ENCODE results near the gene RNFT2.
A peak's percentile ranks its signal among the peaks of the same experiment; 100 is the strongest.

RNFT2 gene

DNA sequence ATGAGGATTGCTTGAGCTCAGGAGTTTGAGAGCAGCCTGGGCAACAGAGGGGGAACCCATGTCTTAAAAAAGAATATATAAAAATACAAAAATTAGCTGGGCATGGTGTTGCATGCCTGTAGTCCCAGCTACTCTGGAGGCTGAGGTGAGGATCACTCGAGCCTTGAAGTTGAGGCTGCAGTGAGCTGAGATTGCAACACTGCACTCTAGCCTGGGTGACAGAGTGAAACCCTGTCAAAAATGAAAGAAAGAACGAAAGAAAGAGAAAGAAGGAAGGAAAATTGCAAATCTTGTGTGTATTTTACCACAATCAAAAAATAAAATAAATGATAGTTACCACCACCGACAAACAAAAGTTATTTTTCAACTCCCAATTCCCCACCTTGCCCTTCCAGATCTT, 45.5 kb upstream of the RNFT2 start:
- Histone ChIP-seq H3K27ac (no peak overlapping the region), H3K27me3 (ENCODE audit: insufficient read depth, low read depth, severe bottlenecking) (no peaks in the 10 kb centered on the region), H3K9me3 (ENCODE audit: severe bottlenecking) (no peaks in the 10 kb centered on the region), H3K4me3 (ENCODE audit: low read depth, low read length) (no peak overlapping the region), H3K36me3 (no peaks in the 10 kb centered on the region)
- TF ChIP-seq, protein P1, sequence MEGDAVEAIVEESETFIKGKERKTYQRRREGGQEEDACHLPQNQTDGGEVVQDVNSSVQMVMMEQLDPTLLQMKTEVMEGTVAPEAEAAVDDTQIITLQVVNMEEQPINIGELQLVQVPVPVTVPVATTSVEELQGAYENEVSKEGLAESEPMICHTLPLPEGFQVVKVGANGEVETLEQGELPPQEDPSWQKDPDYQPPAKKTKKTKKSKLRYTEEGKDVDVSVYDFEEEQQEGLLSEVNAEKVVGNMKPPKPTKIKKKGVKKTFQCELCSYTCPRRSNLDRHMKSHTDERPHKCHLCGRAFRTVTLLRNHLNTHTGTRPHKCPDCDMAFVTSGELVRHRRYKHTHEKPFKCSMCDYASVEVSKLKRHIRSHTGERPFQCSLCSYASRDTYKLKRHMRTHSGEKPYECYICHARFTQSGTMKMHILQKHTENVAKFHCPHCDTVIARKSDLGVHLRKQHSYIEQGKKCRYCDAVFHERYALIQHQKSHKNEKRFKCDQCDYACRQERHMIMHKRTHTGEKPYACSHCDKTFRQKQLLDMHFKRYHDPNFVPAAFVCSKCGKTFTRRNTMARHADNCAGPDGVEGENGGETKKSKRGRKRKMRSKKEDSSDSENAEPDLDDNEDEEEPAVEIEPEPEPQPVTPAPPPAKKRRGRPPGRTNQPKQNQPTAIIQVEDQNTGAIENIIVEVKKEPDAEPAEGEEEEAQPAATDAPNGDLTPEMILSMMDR (IDR thresholded peaks at IDR 0.05; ENCODE audit: low read depth, low read length), result no peak
- DNase-seq, result no peak

DNA sequence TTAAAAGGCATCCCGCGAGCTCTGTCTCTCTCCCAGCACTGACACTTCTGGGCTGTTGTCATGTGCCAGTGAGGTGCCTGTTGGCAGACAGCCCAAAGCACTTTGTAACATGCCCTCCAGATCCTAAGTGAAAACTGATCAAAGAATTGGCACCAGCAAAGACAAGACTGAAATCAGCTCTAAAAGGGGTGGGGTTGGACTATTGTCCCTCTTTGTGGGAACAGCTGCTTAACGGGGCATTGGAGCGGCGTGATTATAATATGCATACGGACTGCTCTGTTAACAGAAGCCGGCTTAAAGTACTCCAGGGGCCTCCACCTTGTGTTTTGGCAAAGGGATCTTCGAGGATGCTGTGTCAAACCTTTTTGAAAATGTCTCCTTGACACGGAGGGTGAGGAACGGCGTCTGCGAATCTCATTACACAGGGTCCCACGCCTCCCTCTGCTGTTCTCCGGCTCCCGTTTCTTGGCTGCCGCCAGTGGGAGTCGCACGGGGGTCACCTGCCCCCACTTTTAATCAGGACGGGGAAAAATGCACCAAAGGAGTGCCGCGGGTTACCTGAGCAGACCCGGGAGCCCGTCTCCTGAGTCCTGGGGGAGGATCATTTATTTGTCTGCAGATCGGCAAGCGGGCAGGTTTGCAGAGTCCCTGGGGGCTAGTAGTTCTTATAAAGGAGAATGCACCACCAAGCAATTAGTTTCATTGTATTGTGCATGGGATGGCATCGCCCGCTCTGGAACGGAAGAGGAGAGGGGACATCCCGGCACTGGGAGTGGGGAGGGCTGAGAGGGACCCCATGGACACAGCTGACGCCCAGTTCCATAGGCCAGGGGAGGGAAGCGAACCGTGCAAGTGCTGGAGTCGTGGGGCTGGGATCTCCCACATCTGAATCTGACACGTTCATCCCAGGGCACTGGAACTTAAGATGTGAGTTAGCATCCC, 44.6 kb upstream of the RNFT2 start:
- DNase-seq, result no peak
- Histone ChIP-seq H3K27me3 (ENCODE audit: insufficient read depth, low read depth, severe bottlenecking) (no peaks in the 10 kb centered on the region), H3K4me3 (ENCODE audit: low read depth, low read length) (no peak overlapping the region), H3K36me3 (no peaks in the 10 kb centered on the region), H3K9me3 (ENCODE audit: severe bottlenecking) (no peaks in the 10 kb centered on the region), H3K27ac (no peak overlapping the region)
- TF ChIP-seq, protein P1 (IDR thresholded peaks at IDR 0.05; ENCODE audit: low read depth, low read length), result no peak

DNA sequence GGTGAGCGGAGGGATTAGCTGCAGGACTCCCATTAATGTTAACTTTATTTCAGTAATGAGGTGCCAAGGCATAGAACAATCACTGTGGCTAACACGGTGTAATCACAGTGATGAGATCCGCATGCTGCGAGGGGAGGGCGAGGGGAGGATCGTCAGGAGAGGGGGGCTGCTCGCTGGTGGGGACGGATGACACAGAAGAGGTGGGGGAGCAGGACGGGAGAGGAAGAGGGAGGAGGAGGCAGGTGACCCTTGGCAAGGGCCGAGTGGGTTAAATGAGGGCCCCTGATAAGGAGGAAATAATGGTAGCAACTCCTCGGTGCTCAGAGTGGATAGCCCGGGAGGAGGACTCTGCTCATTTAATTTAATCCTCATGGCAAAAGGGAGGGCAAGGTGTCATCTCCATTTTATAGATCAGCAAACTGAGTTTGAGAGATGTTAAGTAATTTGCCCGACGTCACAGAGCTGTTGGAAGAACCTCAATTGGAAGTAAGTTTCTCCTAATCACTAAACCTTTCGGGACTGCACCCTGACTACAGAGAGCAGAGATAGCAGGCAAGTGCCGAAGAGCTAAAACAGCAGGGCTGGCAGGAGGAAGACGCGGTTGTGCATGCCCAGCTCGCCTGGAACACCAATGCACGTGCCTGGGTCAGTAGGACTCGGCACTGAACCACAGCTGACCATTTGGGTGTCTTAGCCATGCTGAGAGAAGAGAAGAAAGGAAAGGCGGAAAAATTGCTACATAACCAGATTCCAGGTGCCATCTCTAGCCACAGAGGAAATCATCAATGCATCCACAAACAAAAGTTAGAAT, 43.3 kb upstream of the RNFT2 start:
- Histone ChIP-seq H3K27me3 (ENCODE audit: insufficient read depth, low read depth, severe bottlenecking) (no peaks in the 10 kb centered on the region), H3K9me3 (ENCODE audit: severe bottlenecking) (no peaks in the 10 kb centered on the region), H3K4me3 (ENCODE audit: low read depth, low read length) (no peak overlapping the region), H3K27ac (no peak overlapping the region), H3K36me3 (no peaks in the 10 kb centered on the region)
- TF ChIP-seq, protein P1 (IDR thresholded peaks at IDR 0.05; ENCODE audit: low read depth, low read length), result no peak
- no peak for DNase-seq

DNA sequence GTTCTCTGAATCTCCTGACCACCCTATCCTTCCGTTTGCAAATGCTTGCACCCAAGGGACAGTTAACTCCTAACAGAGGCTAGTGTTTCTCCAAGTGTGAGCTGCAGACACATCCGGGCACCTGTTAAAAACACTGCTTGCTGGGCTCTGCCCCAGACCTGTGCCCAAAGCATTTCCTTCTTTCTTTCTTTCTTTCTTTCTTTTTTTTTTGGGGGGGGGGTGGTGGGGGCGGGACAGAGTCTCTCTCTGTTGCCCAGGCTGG, 42.7 kb upstream of the RNFT2 start:
- Histone ChIP-seq H3K27ac (no peak overlapping the region), H3K36me3 (no peaks in the 10 kb centered on the region), H3K4me3 (ENCODE audit: low read depth, low read length) (no peak overlapping the region), H3K27me3 (ENCODE audit: insufficient read depth, low read depth, severe bottlenecking) (no peaks in the 10 kb centered on the region), H3K9me3 (ENCODE audit: severe bottlenecking) (no peaks in the 10 kb centered on the region)
- TF ChIP-seq, protein P1 (IDR thresholded peaks at IDR 0.05; ENCODE audit: low read depth, low read length), result no peak
- DNase-seq, result no peak

DNA sequence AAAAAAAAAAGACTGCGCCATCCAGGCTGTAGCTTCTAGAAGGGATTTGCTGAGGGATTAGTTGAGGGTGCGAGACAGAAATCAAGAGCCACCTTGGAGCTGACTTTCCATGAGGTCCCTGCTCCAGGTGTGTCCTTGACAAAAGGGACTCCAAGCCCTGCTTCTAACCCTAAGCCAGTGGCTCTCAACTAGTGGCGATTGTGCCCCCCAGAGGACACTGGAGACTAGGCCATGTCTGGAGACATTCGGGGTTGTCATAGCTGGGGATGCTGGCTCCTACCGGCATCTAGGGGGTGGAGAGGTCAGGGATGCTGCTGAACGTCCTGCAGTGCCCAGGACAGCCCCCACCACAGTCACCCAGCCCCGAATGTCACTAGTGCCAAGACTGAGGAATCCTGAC, 40.8 kb upstream of the RNFT2 start:
- Histone ChIP-seq H3K36me3 (no peaks in the 10 kb centered on the region), H3K27me3 (ENCODE audit: insufficient read depth, low read depth, severe bottlenecking) (no peaks in the 10 kb centered on the region), H3K27ac (no peak overlapping the region), H3K9me3 (ENCODE audit: severe bottlenecking) (no peaks in the 10 kb centered on the region), H3K4me3 (ENCODE audit: low read depth, low read length) (no peak overlapping the region)
- DNase-seq, result peak; percentile 74
- TF ChIP-seq, protein P1 (IDR thresholded peaks at IDR 0.05; ENCODE audit: low read depth, low read length), result peak; percentile 75
